ENCODE measurements around the gene TPST1. TPM values are rescaled to one million over a fixed set of nuclear protein-coding genes. Genes with fewer than 3 reads are reported as not detected.
"Not testable (repeated sequence)": the region's sequence is repeated elsewhere in the genome, so short reads cannot be mapped to it uniquely, and the experiment has no call there.

TPST1 gene
- total RNA-seq (1 to 10 TPM; 1.9 to 2.6 TPM), total RNA-seq (0.78 to 14.7 (median 2.3) reads per million in 172 experiments)
- 0.99 TPM for polyA plus RNA-seq (2013, experiment 1 of 2)
- 0.95 TPM for polyA plus RNA-seq (2013, experiment 2 of 2)

GRCh38 chr7:66204822-66205740 is at the start of gene TPST1:
TPST1 (plus strand) TSS chr7:66205334; CDS start chr7:66240426, 35,092 bp downstream.
- ChIA-PET POLR2A (interaction anchor here (0.6 to 1.6 kb wide), 4 partner anchors 8 to 958 kb away, joined by 3 to 7 read pairs (median 4); no protein-coding TSS in a partner anchor), CTCF (no interaction called here)
- no peaks in the 10 kb centered on the region for H3K9me3 ChIP-seq (ENCODE audit: control insufficient read depth in 1 of 2, insufficient read depth in 1 of 2, low read length in 2 of 2)
- H3K4me3 Mint-ChIP-seq = peak within 1 kb of the TSS; percentile 92
- ATAC-seq (ENCODE audit: poor library complexity) = peak; percentile 94
- no peaks in the 10 kb centered on the region for H3K36me3 ChIP-seq (ENCODE audit: insufficient read depth, low read length)
- H3K4me1 ChIP-seq (ENCODE audit: insufficient read depth, low read length) = peaks cover 24% of the 10 kb centered on the region
- H3K36me3 Mint-ChIP-seq (ENCODE audit: low read depth) = peaks cover 4% of the 10 kb centered on the region
- peaks cover 18% of the 10 kb centered on the region for H3K27me3 Mint-ChIP-seq
- TF ChIP-seq CTCF (IDR thresholded peaks at IDR 0.05) = peak; percentile 54
- intact Hi-C loops (cut with DNase I, micrococcal nuclease) = loop anchor here (5.0 to 10.0 kb wide), 4 partner anchors 88 to 460 kb away; partner anchors contain the start of genes CRCP (in 1 of the 2) and GUSB (in 1 of the 2)
- H3K4me3 ChIP-seq (ENCODE audit: low read length) = peak within 1 kb of the TSS; percentile 56
- peaks cover 8 to 10% of the 10 kb centered on the region in 2 experiments for H3K27me3 ChIP-seq (ENCODE audit: control insufficient read depth in 1 of 2, insufficient read depth in 2 of 2, low read length in 2 of 2)
- DNase-seq = peak; percentile 60 to 88 (median 70)
- H3K9me3 Mint-ChIP-seq = no peaks in the 10 kb centered on the region
- peaks cover 39% of the 10 kb centered on the region for H3K4me1 Mint-ChIP-seq (ENCODE audit: low read depth)
- H3K27ac ChIP-seq (ENCODE audit: low read depth in 1 of 2, low read length in 2 of 2) = no peak within 1 kb of the TSS
- H3K27ac Mint-ChIP-seq = peak within 1 kb of the TSS; percentile 58

- ATAC-seq (ENCODE audit: poor library complexity); H3K27me3 ChIP-seq (ENCODE audit: control insufficient read depth in 1 of 2, insufficient read depth in 2 of 2, low read length in 2 of 2); DNase-seq; H3K27me3 Mint-ChIP-seq; H3K4me1 Mint-ChIP-seq (ENCODE audit: low read depth); H3K27ac ChIP-seq (ENCODE audit: low read depth in 1 of 2, low read length in 2 of 2); H3K4me3 Mint-ChIP-seq; H3K27ac Mint-ChIP-seq; H3K4me1 ChIP-seq (ENCODE audit: insufficient read depth, low read length); H3K4me3 ChIP-seq (ENCODE audit: low read length); H3K9me3 Mint-ChIP-seq; intact Hi-C loops (cut with DNase I, micrococcal nuclease); POLR2A ChIA-PET: not testable (repeated sequence)
- peaks cover 7 to 20% of the 10 kb centered on the region in 2 experiments for H3K9me3 ChIP-seq (ENCODE audit: control insufficient read depth in 1 of 2, insufficient read depth in 1 of 2, low read length in 2 of 2)
- H3K36me3 Mint-ChIP-seq (ENCODE audit: low read depth) = peaks cover 70% of the 10 kb centered on the region
- H3K36me3 ChIP-seq (ENCODE audit: insufficient read depth, low read length) = peaks cover 55% of the 10 kb centered on the region
- CTCF ChIA-PET = interaction anchor here (1.0 kb wide), 1 partner anchor 15 kb away, joined by 3 read pairs; no protein-coding TSS in a partner anchor
These were observed 49.1 kb upstream of the TPST1 start for GRCh38 chr7:66156035-66156434.

GRCh38 chr7:66157060-66157459 is 48.1 kb upstream of the TPST1 start:
- peaks cover 63% of the 10 kb centered on the region for H3K36me3 Mint-ChIP-seq (ENCODE audit: low read depth)
- Histone ChIP-seq H3K36me3 (ENCODE audit: insufficient read depth, low read length) (peaks cover 50% of the 10 kb centered on the region), H3K27me3 (ENCODE audit: control insufficient read depth in 1 of 2, insufficient read depth in 2 of 2, low read length in 2 of 2) (no peaks in the 10 kb centered on the region), H3K4me1 (ENCODE audit: insufficient read depth, low read length) (no peaks in the 10 kb centered on the region), H3K27ac (ENCODE audit: low read depth in 1 of 2, low read length in 2 of 2) (no peak overlapping the region), H3K9me3 (ENCODE audit: control insufficient read depth in 1 of 2, insufficient read depth in 1 of 2, low read length in 2 of 2) (peaks cover 7 to 22% of the 10 kb centered on the region in 2 experiments), H3K4me3 (ENCODE audit: low read length) (no peak overlapping the region)
- H3K27ac Mint-ChIP-seq = no peak overlapping the region
- H3K9me3 Mint-ChIP-seq = no peaks in the 10 kb centered on the region
- no peaks in the 10 kb centered on the region for H3K4me1 Mint-ChIP-seq (ENCODE audit: low read depth)
- no peak overlapping the region for H3K4me3 Mint-ChIP-seq
- no peak for TF ChIP-seq CTCF (IDR thresholded peaks at IDR 0.05)
- H3K27me3 Mint-ChIP-seq = no peaks in the 10 kb centered on the region
- ChIA-PET CTCF (interaction anchor here (0.6 kb wide), 1 partner anchor 1157 kb away, joined by 3 read pairs; no protein-coding TSS in a partner anchor), POLR2A (no interaction called here)
- intact Hi-C loops (cut with DNase I, micrococcal nuclease) = no loop called here
- DNase-seq = no peak
- ATAC-seq (ENCODE audit: poor library complexity) = no peak

Data from CD4-positive, alpha-beta T cell (primary cell).